Measurements from ENCODE around the gene RABEP2.
A peak's percentile ranks its signal among the peaks of the same experiment; 100 is the strongest.
"Not testable (repeated sequence)": the region's sequence is repeated elsewhere in the genome, so short reads cannot be mapped to it uniquely, and the experiment has no call there.

Gene RABEP2

DNA sequence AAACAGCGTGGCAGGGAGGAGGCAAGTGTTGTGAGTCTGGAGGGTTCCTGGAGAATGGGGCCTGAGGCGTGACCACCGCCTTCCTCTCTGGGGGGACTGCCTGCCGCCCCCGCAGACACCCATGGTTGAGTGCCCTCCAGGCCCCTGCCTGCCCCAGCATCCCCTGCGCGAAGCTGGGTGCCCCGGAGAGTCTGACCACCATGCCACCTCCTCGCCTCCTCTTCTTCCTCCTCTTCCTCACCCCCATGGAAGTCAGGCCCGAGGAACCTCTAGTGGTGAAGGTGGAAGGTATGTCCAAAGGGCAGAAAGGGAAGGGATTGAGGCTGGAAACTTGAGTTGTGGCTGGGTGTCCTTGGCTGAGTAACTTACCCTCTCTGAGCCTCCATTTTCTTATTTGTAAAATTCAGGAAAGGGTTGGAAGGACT is 6.8 kb upstream of the RABEP2 start, which contains the start of gene CD19:
Gene CD19 (plus strand): TSS at position 171 of the 425 bp plus-strand sequence. CDS start 30 bp downstream, at position 201.
- Histone ChIP-seq H3K9me3 (no peaks in the 10 kb centered on the region), H3K4me3 (no peak within 1 kb of the TSS), H3K36me3 (no peaks in the 10 kb centered on the region), H3K27ac (no peak within 1 kb of the TSS), H3K27me3 (peaks cover 0 to 4% of the 10 kb centered on the region in 2 donors), H3K4me1 (peaks cover 0 to 5% (median 0%) of the 10 kb centered on the region in 4 donors)
- TF ChIP-seq, protein P1, sequence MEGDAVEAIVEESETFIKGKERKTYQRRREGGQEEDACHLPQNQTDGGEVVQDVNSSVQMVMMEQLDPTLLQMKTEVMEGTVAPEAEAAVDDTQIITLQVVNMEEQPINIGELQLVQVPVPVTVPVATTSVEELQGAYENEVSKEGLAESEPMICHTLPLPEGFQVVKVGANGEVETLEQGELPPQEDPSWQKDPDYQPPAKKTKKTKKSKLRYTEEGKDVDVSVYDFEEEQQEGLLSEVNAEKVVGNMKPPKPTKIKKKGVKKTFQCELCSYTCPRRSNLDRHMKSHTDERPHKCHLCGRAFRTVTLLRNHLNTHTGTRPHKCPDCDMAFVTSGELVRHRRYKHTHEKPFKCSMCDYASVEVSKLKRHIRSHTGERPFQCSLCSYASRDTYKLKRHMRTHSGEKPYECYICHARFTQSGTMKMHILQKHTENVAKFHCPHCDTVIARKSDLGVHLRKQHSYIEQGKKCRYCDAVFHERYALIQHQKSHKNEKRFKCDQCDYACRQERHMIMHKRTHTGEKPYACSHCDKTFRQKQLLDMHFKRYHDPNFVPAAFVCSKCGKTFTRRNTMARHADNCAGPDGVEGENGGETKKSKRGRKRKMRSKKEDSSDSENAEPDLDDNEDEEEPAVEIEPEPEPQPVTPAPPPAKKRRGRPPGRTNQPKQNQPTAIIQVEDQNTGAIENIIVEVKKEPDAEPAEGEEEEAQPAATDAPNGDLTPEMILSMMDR (IDR thresholded peaks at IDR 0.05) = no peak
- DNase-seq = no peak
- intact Hi-C loops (cut with DNase I; ENCODE audit: low total_unique reads) = no loop called here

DNA sequence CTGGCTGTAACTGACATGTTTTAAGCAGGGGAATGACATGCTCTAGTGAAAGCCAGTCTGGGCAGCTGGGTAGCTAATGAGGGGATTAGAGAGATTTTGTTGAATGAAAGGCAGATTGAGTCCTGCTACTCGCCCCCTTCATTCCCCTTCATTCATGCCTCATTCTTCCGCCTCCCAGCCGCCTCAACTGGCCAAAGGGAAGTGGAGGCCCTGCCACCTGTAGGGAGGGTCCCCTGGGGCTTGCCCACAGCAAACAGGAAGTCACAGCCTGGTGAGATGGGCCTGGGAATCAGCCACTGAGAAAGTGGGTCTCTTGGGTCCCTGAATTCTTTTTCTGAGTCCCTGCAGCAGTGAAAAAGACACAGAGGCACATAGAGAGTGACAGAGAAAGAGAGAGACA is 5.6 kb upstream of the RABEP2 start:
- Histone ChIP-seq H3K27ac (no peak overlapping the region), H3K4me1 (peaks cover 0 to 5% (median 2%) of the 10 kb centered on the region in 4 donors), H3K9me3 (no peaks in the 10 kb centered on the region), H3K4me3 (no peak overlapping the region), H3K36me3 (no peaks in the 10 kb centered on the region), H3K27me3 (no peaks in the 10 kb centered on the region)
- DNase-seq = no peak
- TF ChIP-seq, protein P1 (IDR thresholded peaks at IDR 0.05) = no peak
- intact Hi-C loops (cut with DNase I; ENCODE audit: low total_unique reads) = no loop called here

DNA sequence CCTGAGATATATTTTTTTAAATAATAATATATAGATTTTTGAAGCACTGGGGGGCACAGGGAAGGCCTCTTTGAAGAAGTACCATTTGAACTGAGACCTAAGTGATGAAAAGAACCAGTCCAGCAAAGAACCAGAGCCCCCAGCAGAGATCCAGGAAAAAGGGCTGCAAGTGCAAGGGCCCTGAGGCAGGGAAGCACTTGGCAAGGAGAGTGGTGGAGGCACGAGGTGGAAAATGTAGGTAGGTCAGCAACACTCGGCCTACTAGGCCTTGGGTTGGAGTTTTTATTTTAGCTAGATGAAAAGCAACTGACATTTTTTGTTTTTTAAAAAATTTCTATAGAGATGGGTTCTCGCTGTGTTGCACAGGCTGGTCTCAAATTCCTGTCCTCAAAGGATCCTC is 5.2 kb upstream of the RABEP2 start:
- Histone ChIP-seq H3K36me3 (no peaks in the 10 kb centered on the region), H3K27ac (no peak overlapping the region), H3K4me3 (no peak overlapping the region), H3K27me3 (no peaks in the 10 kb centered on the region), H3K4me1 (peaks cover 0 to 5% (median 2%) of the 10 kb centered on the region in 4 donors), H3K9me3 (no peaks in the 10 kb centered on the region)
- no peak for DNase-seq
- TF ChIP-seq, protein P1 (IDR thresholded peaks at IDR 0.05) = no peak
- intact Hi-C loops (cut with DNase I; ENCODE audit: low total_unique reads) = no loop called here

DNA sequence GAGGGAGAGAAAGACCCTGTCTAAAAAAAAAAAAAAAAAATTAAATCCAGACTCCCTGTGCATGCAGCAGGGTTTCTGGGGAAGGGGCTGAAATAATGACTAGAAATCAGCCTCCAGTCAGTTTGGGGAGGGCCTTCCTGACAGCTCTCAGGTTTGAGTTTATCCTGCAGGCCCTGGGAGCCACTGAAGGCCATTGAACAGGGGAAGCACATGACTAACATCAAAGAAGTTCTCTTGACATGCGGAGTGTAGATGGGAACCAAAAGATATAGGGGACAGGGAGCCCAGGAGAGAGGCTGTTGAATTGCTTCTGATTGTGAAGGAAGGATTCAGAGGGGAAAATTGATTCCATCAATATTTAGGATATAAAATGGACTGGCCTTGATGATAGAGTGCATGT is 2.8 kb upstream of the RABEP2 start:
- intact Hi-C loops (cut with DNase I; ENCODE audit: low total_unique reads) = no loop called here
- Histone ChIP-seq H3K27me3 (no peaks in the 10 kb centered on the region), H3K27ac (no peak overlapping the region), H3K4me1 (peaks cover 0 to 12% (median 8%) of the 10 kb centered on the region in 4 donors), H3K4me3 (no peak overlapping the region), H3K36me3 (no peaks in the 10 kb centered on the region), H3K9me3 (no peaks in the 10 kb centered on the region)
- TF ChIP-seq, protein P1 (IDR thresholded peaks at IDR 0.05) = no peak
- DNase-seq = no peak

DNA sequence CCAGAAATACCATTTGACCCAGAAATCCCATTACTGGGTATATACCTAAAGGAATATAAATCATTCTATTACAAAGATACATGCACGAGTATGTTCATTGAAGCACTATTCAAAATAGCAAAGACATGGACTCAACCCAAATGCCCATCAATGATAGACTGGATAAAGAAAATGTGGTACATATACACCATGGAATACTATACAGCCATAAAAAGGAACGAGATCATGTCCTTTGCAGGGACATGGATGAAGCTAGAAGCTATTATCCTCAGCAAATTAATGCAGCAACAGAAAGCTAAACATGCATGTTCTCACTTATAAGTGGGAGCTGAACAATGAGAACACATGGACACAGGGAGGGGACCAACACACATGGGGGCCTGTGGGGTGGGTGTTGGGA is 1.2 kb upstream of the RABEP2 start:
- H3K27me3 ChIP-seq; H3K36me3 ChIP-seq; H3K9me3 ChIP-seq; DNase-seq; intact Hi-C loops (cut with DNase I; ENCODE audit: low total_unique reads): not testable (repeated sequence)
- H3K4me3 ChIP-seq = peak overlapping the region in 1 of 2 donors; percentile 86
- peak overlapping the region in 1 of 2 donors; percentile 98 for H3K27ac ChIP-seq
- peaks cover 0 to 12% (median 8%) of the 10 kb centered on the region in 4 donors for H3K4me1 ChIP-seq

DNA sequence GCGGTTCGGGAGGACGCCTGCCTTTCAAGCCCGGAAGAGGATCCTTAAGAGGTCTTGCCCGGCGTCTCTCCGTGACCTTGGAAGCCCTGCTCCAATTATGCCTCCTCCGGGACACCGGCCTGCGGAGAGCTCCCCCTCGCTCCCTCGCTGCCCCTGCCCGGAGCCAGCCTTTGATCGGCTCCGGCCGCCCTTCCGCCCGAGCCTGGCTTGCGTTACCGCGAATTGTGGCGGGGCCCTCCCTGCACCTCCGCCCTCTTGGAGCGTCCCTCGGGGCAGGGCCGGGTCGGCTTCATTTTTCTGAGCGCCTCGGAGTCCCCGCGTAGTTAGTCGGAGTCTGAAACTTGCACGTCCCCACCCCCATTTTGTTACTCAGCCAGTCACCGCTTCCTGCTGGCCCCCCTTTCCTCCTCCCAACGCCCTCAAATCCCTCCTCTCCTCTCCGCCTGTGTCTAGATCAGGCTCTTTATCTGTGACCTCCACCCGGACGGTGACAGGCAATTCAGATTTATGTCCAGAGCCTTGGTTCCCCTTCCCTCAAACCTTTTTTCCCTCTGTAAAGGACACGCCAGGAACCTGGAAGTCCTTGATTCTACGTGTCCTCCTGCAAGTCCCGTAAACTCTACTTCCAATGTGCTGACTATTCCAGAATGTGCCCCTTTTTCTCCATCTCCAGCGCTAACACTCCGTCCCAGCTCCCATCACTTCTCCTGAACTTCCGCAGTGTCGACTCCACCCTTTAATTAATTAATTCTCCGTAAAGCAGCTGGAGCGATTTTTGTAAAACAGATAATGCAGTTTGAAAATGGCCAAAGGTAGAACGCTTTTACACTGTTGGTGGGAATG is 569 bp upstream of the RABEP2 start:
- DNase-seq = peak; percentile 68 to 85
- no peaks in the 10 kb centered on the region for H3K9me3 ChIP-seq
- no peaks in the 10 kb centered on the region for H3K27me3 ChIP-seq
- H3K4me3 ChIP-seq = peak overlapping the region; percentile 68 to 86
- H3K27ac ChIP-seq = peak overlapping the region; percentile 93 to 98
- no peaks in the 10 kb centered on the region for H3K36me3 ChIP-seq
- TF ChIP-seq, protein P1 (IDR thresholded peaks at IDR 0.05) = no peak
- peaks cover 0 to 12% (median 8%) of the 10 kb centered on the region in 4 donors for H3K4me1 ChIP-seq
- intact Hi-C loops (cut with DNase I; ENCODE audit: low total_unique reads) = loop anchor here (2.0 kb wide), 1 partner anchor 79 kb away; the partner anchor contains the start of gene TUFM
